Keratinocyte (primary cell): ENCODE measurements around the gene ZNF883. TPM values are rescaled to one million over a fixed set of nuclear protein-coding genes. Genes with fewer than 3 reads are reported as not detected.

Experiments used
- DNase-seq: peaks from one replicate; pipeline ENCODE4 v3.0.0-alpha.2; 2011; ENCODE audit warnings: low read depth, missing footprints, low spot score
- FAIRE-seq: peaks from 2 replicates; lab custom pipeline; 2011; peaks lifted over from hg19 to GRCh38; lab: Jason Lieb, UNC
- H2AFZ ChIP-seq: 2 replicates; pipeline ENCODE4 v1.6.0; 2012; ENCODE audit warnings: low read length, control low read depth, inconsistent platforms; ENCODE audit not compliant: control insufficient read depth
- H3K27ac ChIP-seq: 2 replicates; pipeline ENCODE4 v1.5.1; 2011; ENCODE audit warnings: low read length; ENCODE audit not compliant: control insufficient read depth, insufficient read depth
- H3K27me3 ChIP-seq: 3 replicates; pipeline ENCODE4 v1.6.0; 2011; ENCODE audit warnings: low read length; ENCODE audit not compliant: control insufficient read depth, insufficient read depth; ENCODE audit errors: extremely low read depth
- H3K36me3 ChIP-seq, 2 experiments: 2 replicates in 1 of 2; 3 replicates in 1 of 2; pipeline ENCODE4 v1.5.1; 2011; ENCODE audit warnings: low read length in 2 of 2, mild to moderate bottlenecking in 1 of 2; ENCODE audit not compliant: control insufficient read depth in 2 of 2, insufficient read depth in 2 of 2; ENCODE audit errors: extremely low read depth in 1 of 2
- H3K4me1 ChIP-seq: 3 replicates; pipeline ENCODE4 v1.5.1; 2011; ENCODE audit warnings: low read length; ENCODE audit not compliant: control insufficient read depth, insufficient read depth; ENCODE audit errors: extremely low read depth
- H3K4me2 ChIP-seq: 3 replicates; pipeline ENCODE4 v1.6.0; 2011; ENCODE audit warnings: low read depth, low read length; ENCODE audit not compliant: control insufficient read depth, insufficient read depth; ENCODE audit errors: extremely low read depth
- H3K4me3 ChIP-seq, 3 experiments: fragments of 200-600 bp in 1 of 3; sonication (generic) in 1 of 3; 2 replicates in 2 of 3; 3 replicates in 1 of 3; pipeline ENCODE4 v1.5.1; 2011 to 2016; ENCODE audit warnings: low read length in 3 of 3, mild to moderate bottlenecking in 3 of 3, control low read depth in 2 of 3, inconsistent platforms in 1 of 3, low read depth in 1 of 3, mixed read lengths in 1 of 3, mixed run types in 1 of 3, moderate library complexity in 1 of 3; ENCODE audit not compliant: control insufficient read depth in 2 of 3, insufficient read depth in 2 of 3; ENCODE audit errors: extremely low read depth in 1 of 3
- H3K79me2 ChIP-seq: 2 replicates; pipeline ENCODE4 v1.6.0; 2012; ENCODE audit warnings: low read length; ENCODE audit not compliant: control insufficient read depth, insufficient read depth
- H3K9ac ChIP-seq: 3 replicates; pipeline ENCODE4 v1.6.0; 2011; ENCODE audit warnings: low read length; ENCODE audit not compliant: control insufficient read depth, insufficient read depth; ENCODE audit errors: extremely low read depth
- H3K9me1 ChIP-seq: 3 replicates; pipeline ENCODE4 v1.6.0; 2011; ENCODE audit warnings: low read length; ENCODE audit not compliant: control insufficient read depth, insufficient read depth; ENCODE audit errors: extremely low read depth
- H3K9me3 ChIP-seq: 2 replicates; pipeline ENCODE4 v1.5.1; 2012; ENCODE audit warnings: low read depth, low read length; ENCODE audit not compliant: control insufficient read depth
- H4K20me1 ChIP-seq: 3 replicates; pipeline ENCODE4 v1.6.0; 2011; ENCODE audit warnings: low read length; ENCODE audit not compliant: control insufficient read depth, insufficient read depth; ENCODE audit errors: extremely low read depth
- CTCF ChIP-seq, 3 experiments: IDR thresholded peaks in 1 of 3; conservative IDR thresholded peaks in 1 of 3; optimal IDR thresholded peaks in 1 of 3; 2 replicates in 2 of 3; 3 replicates in 1 of 3; pipeline versions ENCODE3 to v1.5.1; 2011; ENCODE audit warnings: low read length in 3 of 3, mild to moderate bottlenecking in 3 of 3, moderate library complexity in 2 of 3, control low read depth in 1 of 3, inconsistent platforms in 1 of 3; ENCODE audit not compliant: insufficient read depth in 2 of 3; ENCODE audit errors: extremely low read depth in 1 of 3
- EZH2 ChIP-seq: IDR thresholded peaks from one replicate; pipeline ENCODE4 v1.6.1; 2012; ENCODE audit warnings: inconsistent platforms, mild to moderate bottlenecking, low read length, moderate library complexity
- dilution Hi-C: fragments of 300-500 bp; cut with MboI; formaldehyde crosslinking; loops from one replicate; pipeline ENCODE4 v1.7.0; 2020; ENCODE audit warnings: low sequenced_read_pairs; ENCODE audit not compliant: extremely low pct_ligation_motif_present
- polyA plus RNA-seq, 5 experiments: library from polyadenylated mRNA; depleted of rRNA in 3 of 5; stranded (reverse) in 3 of 5; stranded (forward) in 1 of 5; unstranded in 1 of 5; fragments of >200 nt; gene quantifications; 1 replicate in 1 of 5; 2 replicates in 3 of 5; 3 replicates in 1 of 5; pipeline versions ENCODE4 v1.2.1 to v1.2.3, GENCODE V29; 2011 to 2012; ENCODE audit warnings: missing spikeins in 2 of 5, low read depth in 1 of 5, low replicate concordance in 1 of 5

The ZNF883 gene
- polyA plus RNA-seq, 1 donor (not counting 4 experiments of a cell fraction or from before 2014, with no cell fraction given), result 0.98 TPM

- Histone ChIP-seq H3K27ac (no peak overlapping the region), H2AFZ (no peak overlapping the region), H4K20me1 (no peaks in the 10 kb centered on the region), H3K4me2 (no peak overlapping the region), H3K4me3 (no peak overlapping the region), H3K9ac (no peak overlapping the region), H3K9me1 (no peaks in the 10 kb centered on the region), H3K4me1 (no peaks in the 10 kb centered on the region), H3K36me3 (no peaks in the 10 kb centered on the region), H3K79me2 (no peaks in the 10 kb centered on the region), H3K27me3 (peaks cover 6% of the 10 kb centered on the region), H3K9me3 (no peaks in the 10 kb centered on the region)
- DNase-seq (no peak), FAIRE-seq (no peak)
- dilution Hi-C loops, result no loop called here
- TF ChIP-seq CTCF (optimal IDR thresholded peaks at IDR 0.05 in 1 of 3, IDR thresholded peaks at IDR 0.05 in 1 of 3, conservative IDR thresholded peaks at IDR 0.05 in 1 of 3; ENCODE audit: extremely low read depth in 1 of 3, insufficient read depth in 2 of 3, low read length in 3 of 3) (no peak), EZH2 (no peak)
These were observed 41.1 kb downstream of the ZNF883 start for GRCh38 chr9:112970939-112971338.

- FAIRE-seq, result no peak
- Histone ChIP-seq H3K27me3 (peaks cover 6% of the 10 kb centered on the region), H4K20me1 (no peaks in the 10 kb centered on the region), H3K36me3 (no peaks in the 10 kb centered on the region), H3K79me2 (no peaks in the 10 kb centered on the region), H3K9me1 (no peaks in the 10 kb centered on the region), H3K4me2 (no peak overlapping the region), H2AFZ (no peak overlapping the region), H3K4me1 (no peaks in the 10 kb centered on the region), H3K27ac (no peak overlapping the region), H3K9ac (no peak overlapping the region), H3K4me3 (no peak overlapping the region), H3K9me3 (no peaks in the 10 kb centered on the region)
- no peak for DNase-seq
- dilution Hi-C loops, result no loop called here
- TF ChIP-seq EZH2 (no peak), CTCF (optimal IDR thresholded peaks at IDR 0.05 in 1 of 3, IDR thresholded peaks at IDR 0.05 in 1 of 3, conservative IDR thresholded peaks at IDR 0.05 in 1 of 3; ENCODE audit: extremely low read depth in 1 of 3, insufficient read depth in 2 of 3, low read length in 3 of 3) (no peak)
These were observed 42.3 kb downstream of the ZNF883 start for GRCh38 chr9:112969730-112970129.
